Measurements from ENCODE around the gene PARS2. TPM values are rescaled to one million over a fixed set of nuclear protein-coding genes. Genes with fewer than 3 reads are reported as not detected.

The PARS2 gene
- total RNA-seq, 1 donor from 2014 or later, result 6.5 TPM

GRCh38 chr1:54744696-54745095, 19.6 kb downstream of the PARS2 start:
- H3K27ac Mint-ChIP-seq (ENCODE audit: unreplicated experiment), result no peak overlapping the region
- DNase-seq (ENCODE audit: low spot score), result no peak
- peaks cover 27% of the 10 kb centered on the region for H3K36me3 Mint-ChIP-seq (ENCODE audit: low read depth, unreplicated experiment)
- no peaks in the 10 kb centered on the region for H3K9me3 Mint-ChIP-seq (ENCODE audit: unreplicated experiment)
- H3K4me1 Mint-ChIP-seq (ENCODE audit: unreplicated experiment), result no peaks in the 10 kb centered on the region
- no peak for TF ChIP-seq CTCF (IDR thresholded peaks at IDR 0.05; ENCODE audit: unreplicated experiment)
- peaks cover 5% of the 10 kb centered on the region for H3K27me3 Mint-ChIP-seq (ENCODE audit: unreplicated experiment)
- no peak overlapping the region for H3K4me3 Mint-ChIP-seq (ENCODE audit: unreplicated experiment)

GRCh38 chr1:54743416-54744226, 20.7 kb downstream of the PARS2 start:
- H3K36me3 Mint-ChIP-seq (ENCODE audit: low read depth, unreplicated experiment), result peaks cover 33% of the 10 kb centered on the region
- H3K4me3 Mint-ChIP-seq (ENCODE audit: unreplicated experiment), result no peak overlapping the region
- no peaks in the 10 kb centered on the region for H3K9me3 Mint-ChIP-seq (ENCODE audit: unreplicated experiment)
- peaks cover 2% of the 10 kb centered on the region for H3K27me3 Mint-ChIP-seq (ENCODE audit: unreplicated experiment)
- H3K27ac Mint-ChIP-seq (ENCODE audit: unreplicated experiment), result no peak overlapping the region
- TF ChIP-seq CTCF (IDR thresholded peaks at IDR 0.05; ENCODE audit: unreplicated experiment), result no peak
- no peaks in the 10 kb centered on the region for H3K4me1 Mint-ChIP-seq (ENCODE audit: unreplicated experiment)
- no peak for DNase-seq (ENCODE audit: low spot score)

GRCh38 chr1:54742282-54742681, 22.0 kb downstream of the PARS2 start:
- TF ChIP-seq CTCF (IDR thresholded peaks at IDR 0.05; ENCODE audit: unreplicated experiment), result no peak
- H3K27me3 Mint-ChIP-seq (ENCODE audit: unreplicated experiment), result peaks cover 2% of the 10 kb centered on the region
- H3K9me3 Mint-ChIP-seq (ENCODE audit: unreplicated experiment), result no peaks in the 10 kb centered on the region
- H3K4me1 Mint-ChIP-seq (ENCODE audit: unreplicated experiment), result no peaks in the 10 kb centered on the region
- DNase-seq (ENCODE audit: low spot score), result no peak
- H3K36me3 Mint-ChIP-seq (ENCODE audit: low read depth, unreplicated experiment), result peaks cover 42% of the 10 kb centered on the region
- no peak overlapping the region for H3K27ac Mint-ChIP-seq (ENCODE audit: unreplicated experiment)
- no peak overlapping the region for H3K4me3 Mint-ChIP-seq (ENCODE audit: unreplicated experiment)

- Mint-ChIP-seq H3K36me3 (ENCODE audit: low read depth, unreplicated experiment) (peaks cover 50% of the 10 kb centered on the region), H3K9me3 (ENCODE audit: unreplicated experiment) (no peaks in the 10 kb centered on the region), H3K27me3 (ENCODE audit: unreplicated experiment) (peaks cover under 1% of the 10 kb centered on the region), H3K27ac (ENCODE audit: unreplicated experiment) (no peak overlapping the region), H3K4me1 (ENCODE audit: unreplicated experiment) (no peaks in the 10 kb centered on the region), H3K4me3 (ENCODE audit: unreplicated experiment) (no peak overlapping the region)
- TF ChIP-seq CTCF (IDR thresholded peaks at IDR 0.05; ENCODE audit: unreplicated experiment), result no peak
- DNase-seq (ENCODE audit: low spot score), result no peak
Observed at GRCh38 chr1:54741531-54741930, 22.8 kb downstream of the PARS2 start.

- Mint-ChIP-seq H3K36me3 (ENCODE audit: low read depth, unreplicated experiment) (peaks cover 44% of the 10 kb centered on the region), H3K27me3 (ENCODE audit: unreplicated experiment) (no peaks in the 10 kb centered on the region), H3K27ac (ENCODE audit: unreplicated experiment) (no peak overlapping the region)
Observed at GRCh38 chr1:54738244-54738643, 26.1 kb downstream of the PARS2 start.

More at GRCh38 chr1:54738244-54738643, 26.1 kb downstream of the PARS2 start:
- H3K4me1 Mint-ChIP-seq (ENCODE audit: unreplicated experiment), result no peaks in the 10 kb centered on the region
- H3K9me3 Mint-ChIP-seq (ENCODE audit: unreplicated experiment), result no peaks in the 10 kb centered on the region
- TF ChIP-seq CTCF (IDR thresholded peaks at IDR 0.05; ENCODE audit: unreplicated experiment), result no peak
- DNase-seq (ENCODE audit: low spot score), result no peak
- no peak overlapping the region for H3K4me3 Mint-ChIP-seq (ENCODE audit: unreplicated experiment)
